Stimulated activated naive B cell treated with anti-CD40 and anti-IgM and Interleukin-4, amounts not matched to agents 10 μg/mL and 1 μg/mL and 100 μg/mL, for 72 hours (primary cell): ENCODE results near the gene VASP.

Experiments
- ATAC-seq, 2 donors: fragments of 150-1000 bp; cut with Tn5 transposase; replicated peaks; 2 replicates each; pipeline ENCODE4 v1.10.0; 2021; ENCODE audit warnings: moderate library complexity in 1 of 2
- DNase-seq: peaks from one replicate; pipeline ENCODE4 v3.0.0; 2021
- H3K27ac Mint-ChIP-seq: one replicate; pipeline ENCODE4 v1.8.0; 2022; ENCODE audit warnings: mild to moderate bottlenecking, mixed read lengths
- H3K27me3 Mint-ChIP-seq, 2 donors: one replicate each; pipeline ENCODE4 v1.8.0; 2022; ENCODE audit warnings: mixed read lengths in 2 of 2
- H3K36me3 Mint-ChIP-seq, 2 donors: one replicate each; pipeline ENCODE4 v1.8.0; 2022; ENCODE audit warnings: mixed read lengths in 2 of 2, mild to moderate bottlenecking in 1 of 2
- H3K4me1 Mint-ChIP-seq, 2 donors: one replicate each; pipeline ENCODE4 v1.8.0; 2022; ENCODE audit warnings: mixed read lengths in 2 of 2, mild to moderate bottlenecking in 1 of 2
- H3K4me3 Mint-ChIP-seq, 2 donors: one replicate each; pipeline ENCODE4 v1.8.0; 2022; ENCODE audit warnings: mild to moderate bottlenecking in 2 of 2, mixed read lengths in 2 of 2, moderate library complexity in 1 of 2
- H3K9me3 Mint-ChIP-seq, 2 donors: one replicate each; pipeline ENCODE4 v1.8.0; 2022; ENCODE audit warnings: mixed read lengths in 2 of 2, mild to moderate bottlenecking in 1 of 2

The VASP gene

GRCh38 chr19:45506989-45507871 lies at the start of gene VASP:
Gene VASP, plus strand, starts transcription at chr19:45507479. Its CDS starts 293 bp downstream, at chr19:45507772.
- ATAC-seq, result peak; percentile 67 to 73
- Mint-ChIP-seq H3K36me3 (peaks cover 19 to 30% of the 10 kb centered on the region in 2 donors), H3K27ac (peak within 1 kb of the TSS; percentile 97), H3K9me3 (no peaks in the 10 kb centered on the region), H3K27me3 (no peaks in the 10 kb centered on the region), H3K4me3 (peak within 1 kb of the TSS; percentile 83 to 97), H3K4me1 (peaks cover 35 to 48% of the 10 kb centered on the region in 2 donors)
- peak; percentile 90 for DNase-seq

- H3K36me3 Mint-ChIP-seq, result peaks cover 0 to 2% of the 10 kb centered on the region in 2 donors
- peaks cover 28 to 41% of the 10 kb centered on the region in 2 donors for H3K4me1 Mint-ChIP-seq
- DNase-seq (no peak), ATAC-seq (no peak)
- no peaks in the 10 kb centered on the region for H3K9me3 Mint-ChIP-seq
- H3K27ac Mint-ChIP-seq, result no peak overlapping the region
- peaks cover 0 to 6% of the 10 kb centered on the region in 2 donors for H3K27me3 Mint-ChIP-seq
- peak overlapping the region in 1 of 2 donors; percentile 34 for H3K4me3 Mint-ChIP-seq
Measured at GRCh38 chr19:45457776-45458175, 49.5 kb upstream of the VASP start.

- Mint-ChIP-seq H3K27ac (peak overlapping the region; percentile 75), H3K36me3 (peaks cover 0 to 2% of the 10 kb centered on the region in 2 donors), H3K4me3 (no peak overlapping the region), H3K4me1 (peaks cover 22 to 28% of the 10 kb centered on the region in 2 donors), H3K9me3 (no peaks in the 10 kb centered on the region), H3K27me3 (peaks cover 8 to 13% of the 10 kb centered on the region in 2 donors)
- DNase-seq (no peak), ATAC-seq (no peak)
Measured at GRCh38 chr19:45460807-45461347, 46.4 kb upstream of the VASP start.

- Mint-ChIP-seq H3K36me3 (no peaks in the 10 kb centered on the region), H3K27ac (no peak overlapping the region)
- peak; percentile 23 to 52 for ATAC-seq
Measured at GRCh38 chr19:45462174-45462573, 45.1 kb upstream of the VASP start.

GRCh38 chr19:45463241-45463640 lies 44.0 kb upstream of the VASP start:
- DNase-seq (no peak), ATAC-seq (no peak)
- Mint-ChIP-seq H3K27ac (peak overlapping the region; percentile 47), H3K36me3 (no peaks in the 10 kb centered on the region), H3K4me3 (no peak overlapping the region), H3K27me3 (peaks cover 8 to 13% of the 10 kb centered on the region in 2 donors), H3K9me3 (no peaks in the 10 kb centered on the region), H3K4me1 (peaks cover 23 to 34% of the 10 kb centered on the region in 2 donors)

More at GRCh38 chr19:45462174-45462573, 45.1 kb upstream of the VASP start:
- no peak for DNase-seq
- Mint-ChIP-seq H3K4me1 (peaks cover 17 to 24% of the 10 kb centered on the region in 2 donors), H3K27me3 (peaks cover 8 to 13% of the 10 kb centered on the region in 2 donors), H3K4me3 (no peak overlapping the region), H3K9me3 (no peaks in the 10 kb centered on the region)

- no peak for ATAC-seq
Measured at GRCh38 chr19:45464274-45464673, 43.0 kb upstream of the VASP start.

GRCh38 chr19:45464852-45465441 lies 42.3 kb upstream of the VASP start:
- Mint-ChIP-seq H3K4me3 (no peak overlapping the region), H3K27ac (peak overlapping the region; percentile 7), H3K9me3 (no peaks in the 10 kb centered on the region), H3K36me3 (peaks cover 0 to 2% of the 10 kb centered on the region in 2 donors), H3K27me3 (peaks cover 8 to 13% of the 10 kb centered on the region in 2 donors), H3K4me1 (peaks cover 35 to 48% of the 10 kb centered on the region in 2 donors)
- DNase-seq (no peak), ATAC-seq (no peak)

More at GRCh38 chr19:45464274-45464673, 43.0 kb upstream of the VASP start:
- Mint-ChIP-seq H3K4me3 (no peak overlapping the region), H3K27me3 (peaks cover 8 to 13% of the 10 kb centered on the region in 2 donors), H3K9me3 (no peaks in the 10 kb centered on the region), H3K4me1 (peaks cover 29 to 41% of the 10 kb centered on the region in 2 donors), H3K27ac (peak overlapping the region; percentile 7), H3K36me3 (no peaks in the 10 kb centered on the region)
- DNase-seq, result no peak

GRCh38 chr19:45467115-45467455 lies 40.2 kb upstream of the VASP start:
- peaks cover 0 to 16% of the 10 kb centered on the region in 2 donors for H3K36me3 Mint-ChIP-seq
- H3K4me3 Mint-ChIP-seq, result peak overlapping the region; percentile 91 to 93
- peaks cover 52 to 58% of the 10 kb centered on the region in 2 donors for H3K4me1 Mint-ChIP-seq
- H3K9me3 Mint-ChIP-seq, result no peaks in the 10 kb centered on the region
- ATAC-seq (no peak), DNase-seq (no peak)
- peak overlapping the region; percentile 99 for H3K27ac Mint-ChIP-seq
- H3K27me3 Mint-ChIP-seq, result peaks cover 7 to 16% of the 10 kb centered on the region in 2 donors

- Mint-ChIP-seq H3K27me3 (peaks cover 9 to 21% of the 10 kb centered on the region in 2 donors), H3K9me3 (no peaks in the 10 kb centered on the region), H3K4me3 (peak within 1 kb of the TSS; percentile 91 to 93), H3K4me1 (peaks cover 53 to 63% of the 10 kb centered on the region in 2 donors), H3K36me3 (peaks cover under 1 to 17% of the 10 kb centered on the region in 2 donors), H3K27ac (peak within 1 kb of the TSS; percentile 99)
- ATAC-seq (peak; percentile 22 to 39), DNase-seq (peak; percentile 89)
Measured at GRCh38 chr19:45467456-45468158, 39.7 kb upstream of the VASP start, which contains the start of gene FOSB. Gene FOSB, plus strand, starts transcription at chr19:45467996. Its CDS starts 591 bp downstream, at chr19:45468587.

- H3K4me1 Mint-ChIP-seq, result peaks cover 57 to 68% of the 10 kb centered on the region in 2 donors
- peak in 1 of 2 donors; percentile 1 for ATAC-seq
- no peak for DNase-seq
Measured at GRCh38 chr19:45468159-45468651, 39.1 kb upstream of the VASP start.

GRCh38 chr19:45468803-45469131 lies 38.5 kb upstream of the VASP start:
- peak; percentile 51 to 58 for ATAC-seq
- H3K4me1 Mint-ChIP-seq, result peaks cover 61 to 72% of the 10 kb centered on the region in 2 donors
- no peaks in the 10 kb centered on the region for H3K9me3 Mint-ChIP-seq
- H3K27ac Mint-ChIP-seq, result peak overlapping the region; percentile 99
- DNase-seq, result no peak
- H3K36me3 Mint-ChIP-seq, result peaks cover 7 to 25% of the 10 kb centered on the region in 2 donors
- H3K4me3 Mint-ChIP-seq, result peak overlapping the region; percentile 91 to 93
- H3K27me3 Mint-ChIP-seq, result peaks cover 18 to 29% of the 10 kb centered on the region in 2 donors

More at GRCh38 chr19:45468159-45468651, 39.1 kb upstream of the VASP start:
- H3K4me3 Mint-ChIP-seq, result peak overlapping the region; percentile 91 to 93
- peak overlapping the region; percentile 99 for H3K27ac Mint-ChIP-seq
- H3K36me3 Mint-ChIP-seq, result peaks cover 5 to 22% of the 10 kb centered on the region in 2 donors
- H3K27me3 Mint-ChIP-seq, result peaks cover 13 to 25% of the 10 kb centered on the region in 2 donors
- no peaks in the 10 kb centered on the region for H3K9me3 Mint-ChIP-seq

- H3K27ac Mint-ChIP-seq, result peak overlapping the region; percentile 99
- H3K4me1 Mint-ChIP-seq, result peaks cover 62 to 74% of the 10 kb centered on the region in 2 donors
- no peaks in the 10 kb centered on the region for H3K9me3 Mint-ChIP-seq
- peaks cover 23 to 34% of the 10 kb centered on the region in 2 donors for H3K27me3 Mint-ChIP-seq
- peaks cover 7 to 27% of the 10 kb centered on the region in 2 donors for H3K36me3 Mint-ChIP-seq
- ATAC-seq (peak; percentile 71 to 83), DNase-seq (peak; percentile 95)
- H3K4me3 Mint-ChIP-seq, result peak overlapping the region; percentile 91 to 93
Measured at GRCh38 chr19:45469132-45469944, 37.9 kb upstream of the VASP start.
